NCI-H2029 (cell line): Measurements from ENCODE around the gene LDLRAD3.
A peak's percentile ranks its signal among the peaks of the same experiment; 100 is the strongest.

Experiments
- DNase-seq: peaks from one replicate; lab custom pipeline; 2025; lab: John Stamatoyannopoulos, UW

LDLRAD3 gene

GRCh38 chr11:36273110-36273509, 329.2 kb downstream of the LDLRAD3 start:
- DNase-seq: peak; percentile 97

GRCh38 chr11:36274414-36274813, 330.6 kb downstream of the LDLRAD3 start:
- DNase-seq: no peak

GRCh38 chr11:36278531-36279282, 334.8 kb downstream of the LDLRAD3 start:
- no peak for DNase-seq

GRCh38 chr11:36280531-36280930, 336.7 kb downstream of the LDLRAD3 start:
- DNase-seq: no peak
